Forelimb muscle (tissue), 1 donor: Measurements from ENCODE around the gene ORAI2. TPM values are rescaled to one million over a fixed set of nuclear protein-coding genes. Genes with fewer than 3 reads are reported as not detected.
"Not testable (repeated sequence)": the region's sequence is repeated elsewhere in the genome, so short reads cannot be mapped to it uniquely, and the experiment has no call there.

ENCODE experiments used
- DNase-seq: peaks from one replicate; pipeline ENCODE4 v3.0.0-alpha.2; 2013; ENCODE audit warnings: low read depth
- polyA plus RNA-seq: library from polyadenylated mRNA; unstranded; fragments of 120-200 nt; gene quantifications from one replicate; pipeline ENCODE4 v1.2.1, GENCODE V29; 2013; ENCODE audit not compliant: insufficient read length

ORAI2 gene
- polyA plus RNA-seq, 1 donor: 7.4 TPM

- DNase-seq: not testable (repeated sequence)
These were observed 69.8 kb downstream of the ORAI2 start for GRCh38 chr7:102503141-102503540.

DNA sequence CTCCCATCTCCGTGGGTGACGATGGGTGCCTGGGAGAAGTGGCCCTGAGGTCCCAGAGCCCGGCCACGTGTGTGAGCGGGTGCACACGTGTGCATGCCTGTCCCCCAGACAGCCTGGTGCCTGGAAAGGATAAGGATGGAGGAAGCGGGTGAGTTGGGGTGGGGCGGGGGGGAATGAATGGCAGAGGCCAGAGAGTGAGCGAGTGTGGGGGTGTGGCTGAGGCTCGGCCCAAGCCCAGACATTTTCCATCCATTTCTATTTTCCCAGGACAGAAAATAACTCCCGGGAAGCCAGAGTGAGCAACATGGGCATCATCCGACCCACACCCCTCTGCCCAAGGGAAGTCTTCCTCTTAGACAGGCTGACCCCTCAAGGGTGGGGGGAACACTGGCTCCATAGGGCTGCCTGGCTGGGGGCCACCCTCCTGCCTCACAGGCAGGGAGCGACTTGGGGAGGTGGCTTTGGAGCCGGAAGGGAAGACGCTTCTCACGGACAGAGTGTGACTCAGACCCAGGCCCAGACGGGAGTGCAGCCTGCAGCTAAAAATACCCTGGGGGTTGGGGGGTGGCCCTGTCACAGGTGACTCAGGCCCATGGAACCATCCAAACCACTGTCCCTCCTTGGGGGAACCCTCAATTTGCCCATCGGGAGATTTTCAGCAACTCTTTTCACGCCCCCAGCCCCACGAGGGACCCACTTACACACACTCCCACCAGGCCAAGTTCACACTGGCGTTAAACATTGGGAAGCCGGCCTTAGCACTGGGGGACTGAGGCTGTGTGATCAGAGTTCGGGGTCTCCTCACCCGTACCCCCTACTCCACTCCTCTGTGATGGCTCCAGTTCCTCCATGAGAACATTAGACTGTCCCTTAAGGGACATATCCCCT lies 72.2 kb downstream of the ORAI2 start:
- not testable (repeated sequence) for DNase-seq

Other genes with a start within 250 kb of the ORAI2 start
- gene SH2B2, start 146.7 kb upstream of the ORAI2 start, polyA plus RNA-seq: 17.7 TPM
- 5.3 TPM for gene SPDYE6, start 77.1 kb upstream of the ORAI2 start, polyA plus RNA-seq
- 27.4 TPM for gene PRKRIP1, start 37.2 kb upstream of the ORAI2 start, polyA plus RNA-seq
- gene ALKBH4, start 31.3 kb downstream of the ORAI2 start, polyA plus RNA-seq: 7.9 TPM
- gene LRWD1, start 31.4 kb downstream of the ORAI2 start, polyA plus RNA-seq: 10.2 TPM
- gene POLR2J, start 45.3 kb downstream of the ORAI2 start, polyA plus RNA-seq: 28.0 TPM
- 20.7 TPM for gene RASA4B, start 84.2 kb downstream of the ORAI2 start, polyA plus RNA-seq
- gene UPK3BL2, start 110.1 kb downstream of the ORAI2 start, polyA plus RNA-seq: 13.4 TPM
- 7.4 TPM for gene SPDYE2, start 117.7 kb downstream of the ORAI2 start, polyA plus RNA-seq
- 60.3 TPM for gene POLR2J3, start 139.0 kb downstream of the ORAI2 start, polyA plus RNA-seq
- gene RASA4, start 183.2 kb downstream of the ORAI2 start, polyA plus RNA-seq: 38.6 TPM
- 9.8 TPM for gene UPK3BL1, start 209.2 kb downstream of the ORAI2 start, polyA plus RNA-seq
- 2.7 TPM for gene SPDYE2B, start 216.7 kb downstream of the ORAI2 start, polyA plus RNA-seq
- gene POLR2J2, start 238.1 kb downstream of the ORAI2 start, polyA plus RNA-seq: 2.7 TPM